K562 (cell line): ENCODE measurements around the gene TMEM176A.

ENCODE experiments used
- CBX8 ChIP-seq: fragments of 200-600 bp; sonication (generic); IDR thresholded peaks from 2 replicates; pipeline ENCODE4 v1.6.1; 2012; ENCODE audit warnings: borderline replicate concordance, mixed run types, low read depth, mild to moderate bottlenecking, moderate library complexity, mixed read lengths, low read length, control low read depth, inconsistent platforms; ENCODE audit not compliant: poor library complexity, severe bottlenecking; ENCODE audit errors: extremely low read depth
- CEBPB ChIP-seq: fragments of 450-650 bp; IDR thresholded peaks from 2 replicates; pipeline ENCODE4 v1.6.1; 2016; ENCODE audit warnings: missing genetic modification characterization, missing compliant biosample characterization
- HIVEP1 ChIP-seq: fragments of 250-450 bp; sonication (Bioruptor Pico); IDR thresholded peaks from 2 replicates; pipeline ENCODE4 v1.4.0; 2020; ENCODE audit warnings: mild to moderate bottlenecking
- MTF1 ChIP-seq: fragments of 250-450 bp; sonication (Bioruptor Pico); IDR thresholded peaks from 2 replicates; pipeline ENCODE4 v1.9.0; 2021; ENCODE audit warnings: moderate library complexity, mild to moderate bottlenecking, inconsistent platforms, borderline replicate concordance
- NCOA6 ChIP-seq: fragments of 450-650 bp; IDR thresholded peaks from 2 replicates; pipeline ENCODE4 v1.6.1; 2017; ENCODE audit warnings: mild to moderate bottlenecking
- POLR2AphosphoS5 ChIP-seq: IDR thresholded peaks from 2 replicates; pipeline ENCODE4 v1.6.1; 2011; ENCODE audit warnings: mild to moderate bottlenecking, low read depth, low read length, moderate library complexity; ENCODE audit not compliant: control insufficient read depth, insufficient read depth
- ZNF274 ChIP-seq: IDR thresholded peaks from 2 replicates; pipeline ENCODE4 v1.6.1; 2011; ENCODE audit warnings: low read depth, mild to moderate bottlenecking, low read length, moderate library complexity, borderline replicate concordance
- ZNF695 ChIP-seq: fragments of 450-650 bp; formaldehyde crosslinking; IDR thresholded peaks from 2 replicates; pipeline ENCODE4 v1.4.0; 2020; ENCODE audit warnings: mild to moderate bottlenecking, moderate library complexity

DNA sequence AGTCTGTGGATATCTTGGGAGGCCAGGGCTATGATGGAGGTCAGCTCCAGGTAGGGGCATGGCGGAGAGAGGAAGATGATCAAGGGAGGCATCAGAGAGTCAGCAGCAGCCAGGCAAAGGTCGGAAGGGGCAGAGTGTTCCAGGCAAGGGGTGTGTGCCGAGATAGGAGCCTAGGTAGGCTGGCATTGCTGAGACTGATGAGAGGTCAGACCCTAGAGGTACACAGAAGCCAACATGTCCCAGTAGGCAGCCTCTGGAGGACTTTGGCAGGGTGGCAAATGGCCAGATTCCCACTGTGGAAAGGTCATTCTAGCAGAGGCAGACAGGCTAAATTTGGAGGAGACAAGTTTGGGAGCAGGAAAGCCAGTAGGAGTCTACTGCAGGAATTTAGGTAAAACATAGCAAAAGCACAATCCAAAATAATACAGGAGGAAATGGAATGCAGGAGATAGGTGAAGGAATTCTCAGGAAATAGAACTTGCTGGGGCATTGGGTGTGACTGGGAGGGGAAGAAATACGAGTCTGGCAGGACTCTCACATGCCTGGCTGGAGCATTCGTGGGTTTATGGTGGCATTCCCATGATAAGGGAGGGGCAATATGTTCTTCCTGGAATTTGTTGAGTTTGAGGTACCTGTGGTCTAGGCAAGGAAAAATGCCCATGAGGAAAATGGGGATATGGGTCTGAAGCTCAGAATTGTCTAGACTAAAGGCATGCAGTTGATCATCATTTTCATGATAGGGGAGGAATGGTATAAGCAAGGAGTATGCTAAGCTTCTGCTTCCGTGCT is 25.7 kb downstream of the TMEM176A start:
- TF ChIP-seq CBX8 (no peak), CEBPB (tag) (no peak), ZNF695 (CRISPR knock-in tag) (no peak), MTF1 (CRISPR knock-in tag) (no peak), ZNF274 (no peak), HIVEP1 (CRISPR knock-in tag) (no peak), NCOA6 (no peak), POLR2AphosphoS5 (no peak)
